IMR-90 (cell line): ENCODE data around the gene COMP. TPM values are rescaled to one million over a fixed set of nuclear protein-coding genes. Genes with fewer than 3 reads are reported as not detected.
A peak's percentile ranks its signal among the peaks of the same experiment; 100 is the strongest.

Experiments used
- ATAC-seq: fragments of 200-7000 bp; cut with Tn5 transposase; 2 replicates; pipeline ENCODE4 v1.9.1; 2020; ENCODE audit warnings: low read depth, mild to moderate bottlenecking, moderate library complexity
- BruUV-seq: library from RNA; stranded (reverse); fragments of 400-500 nt; replicated peaks from 2 replicates; lab custom pipeline; 2021; lab: Mats Ljungman, UMichigan
- CTCF ChIA-PET: fragments of 300-600 bp; formaldehyde crosslinking; extraction: SDS; loops from one replicate; lab custom pipeline; 2021; ENCODE audit warnings: antibody characterized with exemption; lab: Yijun Ruan, JAX
- POLR2A ChIA-PET: fragments of 300-600 bp; sonication (Branson Sonifier 250); formaldehyde crosslinking; loops from one replicate; lab custom pipeline; 2022; ENCODE audit warnings: antibody characterized with exemption; ENCODE audit not compliant: unreplicated experiment; lab: Charles Lee
- DNase-seq: peaks from one replicate; pipeline ENCODE4 v3.0.0; 2013
- H2AFZ ChIP-seq: replicated peaks from 2 replicates; pipeline ENCODE3; 2013; ENCODE audit warnings: low read length, mild to moderate bottlenecking; ENCODE audit not compliant: poor library complexity
- H2AK5ac ChIP-seq: 2 replicates; pipeline ENCODE4 v1.6.1; 2013; ENCODE audit warnings: low read depth, low read length, inconsistent platforms
- H2AK9ac ChIP-seq: replicated peaks from 2 replicates; pipeline ENCODE3; 2013; ENCODE audit warnings: mild to moderate bottlenecking, low read depth, low read length, moderate library complexity; ENCODE audit not compliant: poor library complexity
- H2BK120ac ChIP-seq: 2 replicates; pipeline ENCODE4 v1.6.1; 2013; ENCODE audit warnings: low read depth, low read length, inconsistent platforms
- H2BK15ac ChIP-seq: 3 replicates; pipeline ENCODE4 v1.6.1; 2013; ENCODE audit warnings: low read depth, low read length, inconsistent platforms
- H2BK20ac ChIP-seq: 2 replicates; pipeline ENCODE4 v1.6.1; 2013; ENCODE audit warnings: low read depth, mild to moderate bottlenecking, inconsistent platforms, low read length, moderate library complexity
- H2BK5ac ChIP-seq: 2 replicates; pipeline ENCODE4 v1.6.1; 2013; ENCODE audit warnings: mild to moderate bottlenecking, low read depth, low read length, inconsistent platforms; ENCODE audit not compliant: poor library complexity, severe bottlenecking
- H3K14ac ChIP-seq: replicated peaks from 2 replicates; pipeline ENCODE4 v1.6.1; 2013; ENCODE audit warnings: low read depth, low read length, inconsistent platforms
- H3K18ac ChIP-seq: 2 replicates; pipeline ENCODE4 v1.6.1; 2013; ENCODE audit warnings: low read depth, low read length, control low read depth
- H3K23ac ChIP-seq: 2 replicates; pipeline ENCODE4 v1.6.1; 2013; ENCODE audit warnings: low read depth, low read length, inconsistent platforms
- H3K27ac ChIP-seq: 2 replicates; pipeline ENCODE4 v1.5.1; 2013; ENCODE audit warnings: mild to moderate bottlenecking, control low read depth, low read length; ENCODE audit not compliant: insufficient read depth
- H3K27me3 ChIP-seq: 2 replicates; pipeline ENCODE4 v1.6.1; 2013; ENCODE audit warnings: low read length; ENCODE audit not compliant: control insufficient read depth, insufficient read depth
- H3K36me3 ChIP-seq: 2 replicates; pipeline ENCODE4 v1.6.1; 2013; ENCODE audit warnings: low read length, mixed read lengths; ENCODE audit not compliant: control insufficient read depth, insufficient read depth
- H3K4ac ChIP-seq: 2 replicates; pipeline ENCODE4 v1.6.1; 2013; ENCODE audit warnings: low read depth, low read length, inconsistent platforms
- H3K4me1 ChIP-seq: 2 replicates; pipeline ENCODE4 v1.6.1; 2013; ENCODE audit warnings: low read length, mixed read lengths; ENCODE audit not compliant: control insufficient read depth, insufficient read depth
- H3K4me2 ChIP-seq: 2 replicates; pipeline ENCODE4 v1.6.1; 2013; ENCODE audit warnings: low read depth, mild to moderate bottlenecking, control low read depth, low read length, moderate library complexity
- H3K4me3 ChIP-seq: 2 replicates; pipeline ENCODE4 v1.5.1; 2013; ENCODE audit warnings: low read depth, mild to moderate bottlenecking, control low read depth, low read length, moderate library complexity; ENCODE audit not compliant: insufficient read depth
- H3K56ac ChIP-seq: 2 replicates; pipeline ENCODE4 v1.6.1; 2013; ENCODE audit warnings: low read length, inconsistent platforms; ENCODE audit not compliant: insufficient read depth; ENCODE audit errors: extremely low read depth
- H3K79me1 ChIP-seq, 2 experiments: 2 replicates each; pipeline ENCODE4 v1.6.1; 2013; ENCODE audit warnings: low read length in 2 of 2, inconsistent platforms in 1 of 2, low read depth in 1 of 2
- H3K9ac ChIP-seq: 2 replicates; pipeline ENCODE4 v1.6.1; 2013; ENCODE audit warnings: low read depth, low read length, control low read depth
- H3K9me1 ChIP-seq: 2 replicates; pipeline ENCODE4 v1.6.1; 2013; ENCODE audit warnings: low read length, inconsistent platforms; ENCODE audit not compliant: insufficient read depth
- H3K9me3 ChIP-seq: 2 replicates; pipeline ENCODE4 v1.6.1; 2013; ENCODE audit warnings: low read length; ENCODE audit not compliant: control insufficient read depth, insufficient read depth
- H4K20me1 ChIP-seq: 2 replicates; pipeline ENCODE4 v1.6.1; 2013; ENCODE audit warnings: low read length, inconsistent platforms; ENCODE audit not compliant: insufficient read depth
- H4K5ac ChIP-seq: 2 replicates; pipeline ENCODE4 v1.6.1; 2013; ENCODE audit warnings: mild to moderate bottlenecking, low read depth, low read length, control low read depth
- H4K8ac ChIP-seq, 2 experiments: 2 replicates each; pipeline ENCODE4 v1.6.1; 2013; ENCODE audit warnings: low read depth in 2 of 2, low read length in 2 of 2, control low read depth in 1 of 2, inconsistent platforms in 1 of 2
- H4K91ac ChIP-seq: 2 replicates; pipeline ENCODE4 v1.6.1; 2013; ENCODE audit warnings: low read depth, low read length, inconsistent platforms; ENCODE audit not compliant: insufficient read depth
- FOS ChIP-seq: fragments of 150-350 bp; IDR thresholded peaks from 2 replicates; pipeline ENCODE4 v1.6.1; 2016; ENCODE audit warnings: low read depth, low read length
- RAD21 ChIP-seq: IDR thresholded peaks from 2 replicates; pipeline ENCODE4 v1.6.1; 2012; ENCODE audit warnings: low read length, improper control_type of control experiment
- SMC3 ChIP-seq: fragments of 150-350 bp; IDR thresholded peaks from 2 replicates; pipeline ENCODE4 v1.6.1; 2016; ENCODE audit warnings: low read depth, mild to moderate bottlenecking, antibody characterized with exemption, low read length, moderate library complexity
- WGBS, 2 experiments: methylation state at CpG; one replicate each; pipeline versions ENCODE4 v1.1.5 to v1.1.7; 2013; ENCODE audit warnings: missing lambda C conversion rate in 2 of 2; ENCODE audit not compliant: insufficient read length in 1 of 2; ENCODE audit errors: extremely low coverage in 2 of 2; 5-methylcytosine and 5-hydroxymethylcytosine counted together
- dilution Hi-C: fragments of 300-500 bp; cut with HindIII; formaldehyde crosslinking; loops from one replicate; pipeline ENCODE4 v1.14.3; 2018; ENCODE audit warnings: low sequenced_read_pairs; ENCODE audit not compliant: unreplicated experiment
- in situ Hi-C: fragments of 300-500 bp; cut with MboI; formaldehyde crosslinking; loops from 3 replicates; pipeline ENCODE4 v1.14.3; 2019; ENCODE audit warnings: low sequenced_read_pairs, inconsistent platforms, mixed read lengths
- intact Hi-C: fragments of 100-400 bp; cut with micrococcal nuclease; formaldehyde crosslinking; loops from 2 replicates; pipeline ENCODE4 v1.10.0; 2022
- polyA plus RNA-seq, 3 experiments: library from polyadenylated mRNA; depleted of rRNA; stranded (reverse); fragments of >200 nt; gene quantifications; 2 replicates each; pipeline ENCODE4 v1.2.3, GENCODE V29; 2012; ENCODE audit warnings: low replicate concordance in 1 of 3
- total RNA-seq: library from RNA; depleted of rRNA; stranded (reverse); fragments of >200 nt; gene quantifications from 2 replicates; pipeline ENCODE4 v1.2.3, GENCODE V29; 2012
- TF ChIP-seq, protein P1 (sequence below): conservative IDR thresholded peaks from 2 replicates; pipeline ENCODE4 v1.5.1; 2012; ENCODE audit warnings: mild to moderate bottlenecking, low read depth, low read length, improper control_type of control experiment

Gene COMP
- total and polyA plus RNA-seq, 2 of the 4 experiments (the other 2 are of a cell fraction), result under 0.01 to 0.43 TPM

DNA sequence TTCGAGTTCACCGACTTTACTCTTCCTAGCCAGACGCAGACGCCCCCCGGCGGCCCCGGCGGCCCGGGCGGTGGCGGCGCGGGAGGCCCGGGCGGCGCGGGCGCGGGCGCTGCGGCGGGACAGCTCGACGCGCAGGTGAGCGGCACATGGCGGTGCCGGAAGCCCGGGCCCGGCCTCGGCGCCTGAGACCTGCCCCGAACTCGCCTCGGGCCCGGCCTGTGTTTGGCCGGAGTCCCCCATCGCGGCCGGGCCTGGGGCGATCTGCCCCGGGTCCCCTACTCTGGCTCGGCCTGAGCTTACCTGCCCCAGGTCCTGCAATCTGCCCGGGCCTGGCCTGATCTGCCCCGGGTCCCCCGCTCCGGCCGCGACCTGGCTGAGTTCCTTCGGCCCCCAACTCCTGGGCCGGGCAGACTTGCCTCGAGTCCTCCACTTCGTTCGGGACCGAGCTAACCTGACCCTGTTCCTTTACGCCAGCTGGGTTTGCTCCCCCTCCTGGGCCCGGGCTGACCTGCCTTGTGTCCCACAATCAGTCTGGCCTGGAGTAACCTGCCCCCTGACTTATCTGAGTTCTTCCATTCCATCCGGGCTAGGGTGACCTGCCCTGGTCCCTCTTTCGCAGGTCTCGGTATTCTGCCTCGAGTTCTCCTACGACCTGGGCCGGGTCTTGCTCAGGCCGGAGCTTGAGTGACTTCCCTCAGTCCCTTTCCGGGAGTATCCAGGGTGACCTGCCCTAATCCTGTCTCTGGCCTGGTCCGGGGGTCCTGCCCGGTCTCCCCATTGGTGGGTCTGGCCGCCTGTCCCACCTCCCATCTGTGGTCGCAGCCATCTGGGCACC lies 41.4 kb upstream of the COMP start:
- H3K9me1 ChIP-seq, result peaks cover 17% of the 10 kb centered on the region
- peak overlapping the region; percentile 33; the same call in 1 of the 2 replicates for H4K5ac ChIP-seq
- peak; percentile 18 for TF ChIP-seq RAD21
- TF ChIP-seq FOS, result no peak
- TF ChIP-seq, protein P1, sequence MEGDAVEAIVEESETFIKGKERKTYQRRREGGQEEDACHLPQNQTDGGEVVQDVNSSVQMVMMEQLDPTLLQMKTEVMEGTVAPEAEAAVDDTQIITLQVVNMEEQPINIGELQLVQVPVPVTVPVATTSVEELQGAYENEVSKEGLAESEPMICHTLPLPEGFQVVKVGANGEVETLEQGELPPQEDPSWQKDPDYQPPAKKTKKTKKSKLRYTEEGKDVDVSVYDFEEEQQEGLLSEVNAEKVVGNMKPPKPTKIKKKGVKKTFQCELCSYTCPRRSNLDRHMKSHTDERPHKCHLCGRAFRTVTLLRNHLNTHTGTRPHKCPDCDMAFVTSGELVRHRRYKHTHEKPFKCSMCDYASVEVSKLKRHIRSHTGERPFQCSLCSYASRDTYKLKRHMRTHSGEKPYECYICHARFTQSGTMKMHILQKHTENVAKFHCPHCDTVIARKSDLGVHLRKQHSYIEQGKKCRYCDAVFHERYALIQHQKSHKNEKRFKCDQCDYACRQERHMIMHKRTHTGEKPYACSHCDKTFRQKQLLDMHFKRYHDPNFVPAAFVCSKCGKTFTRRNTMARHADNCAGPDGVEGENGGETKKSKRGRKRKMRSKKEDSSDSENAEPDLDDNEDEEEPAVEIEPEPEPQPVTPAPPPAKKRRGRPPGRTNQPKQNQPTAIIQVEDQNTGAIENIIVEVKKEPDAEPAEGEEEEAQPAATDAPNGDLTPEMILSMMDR, result peak; percentile 27; the same call in 1 of the 2 replicates
- TF ChIP-seq SMC3, result peak; percentile 26; the same call in 1 of the 2 replicates
- ChIA-PET CTCF (interaction anchor here (0.9 kb wide), 1 partner anchor 42 kb away, joined by 3 read pairs; no protein-coding TSS in a partner anchor), POLR2A (no interaction called here)
- no TSS peak for BruUV-seq
- peak overlapping the region; percentile 80; the same call in 1 of the 2 replicates for H3K4ac ChIP-seq
- H4K20me1 ChIP-seq, result peaks cover 56% of the 10 kb centered on the region
- in situ Hi-C loops (no loop called here), intact Hi-C loops (loop anchor here (5.0 kb wide), 1 partner anchor 245 kb away; the partner anchor contains the start of gene REX1BD), dilution Hi-C loops (no loop called here)
- H3K9me3 ChIP-seq, result no peaks in the 10 kb centered on the region
- no peak overlapping the region for H2BK20ac ChIP-seq
- H2AK5ac ChIP-seq, result peak overlapping the region; percentile 92; the same call in 1 of the 2 replicates
- peak overlapping the region; percentile 96 for H3K4me2 ChIP-seq
- H3K27me3 ChIP-seq, result no peaks in the 10 kb centered on the region
- H3K36me3 ChIP-seq, result peaks cover 7% of the 10 kb centered on the region
- H4K91ac ChIP-seq, result peak overlapping the region; percentile 46; the same call in 1 of the 2 replicates
- H3K4me3 ChIP-seq, result peak overlapping the region; percentile 80
- peak overlapping the region in 1 of 2 experiments; percentile 85; a peak in 3 of 4 replicates for H4K8ac ChIP-seq
- peak overlapping the region; percentile 81 for H3K27ac ChIP-seq
- H3K18ac ChIP-seq, result no peak overlapping the region
- peak overlapping the region; percentile 99 for H2AFZ ChIP-seq
- ATAC-seq (peak; percentile 38), DNase-seq (no peak)
- peaks cover 12% of the 10 kb centered on the region for H3K4me1 ChIP-seq
- peak overlapping the region; percentile 39 for H3K56ac ChIP-seq
- no peak overlapping the region for H2BK15ac ChIP-seq
- peak overlapping the region; percentile 71 for H2BK5ac ChIP-seq
- 0% methylated on average over 43 of the region's 69 CpGs; no CpG with 5 or more reads in 1 of the 2 experiments for WGBS, 2 experiments
- H3K9ac ChIP-seq, result peak overlapping the region; percentile 97
- no peak overlapping the region for H2BK120ac ChIP-seq
- H3K23ac ChIP-seq, result peak overlapping the region; percentile 53; the same call in 1 of the 2 replicates
- peak overlapping the region; percentile 88 for H3K14ac ChIP-seq
- peak overlapping the region; percentile 98 for H2AK9ac ChIP-seq
- H3K79me1 ChIP-seq, result peaks cover 0 to 50% of the 10 kb centered on the region in 2 experiments; a peak in 3 of 4 replicates
